HL-60/S4 treated with retinoic acid at 250 ng/mL for 4 days and 3 days (cell line): Measurements from ENCODE around the gene CRACR2A.

Source experiments
- in situ Hi-C: fragments of 300-500 bp; cut with MboI; formaldehyde crosslinking; loops from 2 replicates; pipeline ENCODE4 v1.7.0; 2022; ENCODE audit warnings: low sequenced_read_pairs

Gene CRACR2A

GRCh38 chr12:3571724-3572123 lies 181.2 kb downstream of the CRACR2A start:
- in situ Hi-C loops = no loop called here

- in situ Hi-C loops = no loop called here
These were observed 181.6 kb downstream of the CRACR2A start for GRCh38 chr12:3571323-3571722.

GRCh38 chr12:3568695-3569094 lies 184.2 kb downstream of the CRACR2A start:
- in situ Hi-C loops = no loop called here

GRCh38 chr12:3565985-3566384 lies 186.9 kb downstream of the CRACR2A start:
- in situ Hi-C loops = no loop called here
